Ishikawa (cell line): ENCODE data around the gene SOS2.

Experiments used
- CEBPB ChIP-seq: IDR thresholded peaks from 2 replicates; pipeline ENCODE4 v1.6.1; 2012
- CREB1 ChIP-seq: IDR thresholded peaks from 2 replicates; pipeline ENCODE4 v1.6.1; 2012; ENCODE audit warnings: low read depth
- EGR1 ChIP-seq: IDR thresholded peaks from 2 replicates; pipeline ENCODE4 v1.6.1; 2012
- EP300 ChIP-seq: IDR thresholded peaks from 2 replicates; pipeline ENCODE4 v1.6.1; 2012; ENCODE audit warnings: borderline replicate concordance
- FOXM1 ChIP-seq: IDR thresholded peaks from 2 replicates; pipeline ENCODE4 v1.6.1; 2012; ENCODE audit warnings: low read depth, borderline replicate concordance
- MAX ChIP-seq: IDR thresholded peaks from 2 replicates; pipeline ENCODE4 v1.6.1; 2012
- NFIC ChIP-seq: IDR thresholded peaks from 2 replicates; pipeline ENCODE4 v1.6.1; 2012
- RAD21 ChIP-seq: IDR thresholded peaks from 2 replicates; pipeline ENCODE4 v1.6.1; 2012; ENCODE audit warnings: low read depth
- TAF1 ChIP-seq: IDR thresholded peaks from 2 replicates; pipeline ENCODE4 v1.6.1; 2012; ENCODE audit warnings: low read depth, mild to moderate bottlenecking
- TCF12 ChIP-seq: IDR thresholded peaks from 2 replicates; pipeline ENCODE4 v1.6.1; 2012; ENCODE audit warnings: low read depth
- TEAD4 ChIP-seq: IDR thresholded peaks from 2 replicates; pipeline ENCODE4 v1.6.1; 2012
- USF1 ChIP-seq: IDR thresholded peaks from 2 replicates; pipeline ENCODE4 v1.6.1; 2012
- YY1 ChIP-seq: IDR thresholded peaks from 2 replicates; pipeline ENCODE4 v1.6.1; 2012; ENCODE audit warnings: low read depth
- ZBTB7A ChIP-seq: IDR thresholded peaks from 2 replicates; pipeline ENCODE4 v1.6.1; 2012; ENCODE audit warnings: low read depth
- TF ChIP-seq, protein P1 (sequence below): IDR thresholded peaks from 2 replicates; pipeline ENCODE4 v1.6.1; 2012; ENCODE audit warnings: low read depth, mild to moderate bottlenecking

The SOS2 gene

GRCh38 chr14:50171895-50172294, 59.5 kb downstream of the SOS2 start:
- no peak for TF ChIP-seq ZBTB7A
- no peak for TF ChIP-seq TEAD4
- TF ChIP-seq, protein P1, sequence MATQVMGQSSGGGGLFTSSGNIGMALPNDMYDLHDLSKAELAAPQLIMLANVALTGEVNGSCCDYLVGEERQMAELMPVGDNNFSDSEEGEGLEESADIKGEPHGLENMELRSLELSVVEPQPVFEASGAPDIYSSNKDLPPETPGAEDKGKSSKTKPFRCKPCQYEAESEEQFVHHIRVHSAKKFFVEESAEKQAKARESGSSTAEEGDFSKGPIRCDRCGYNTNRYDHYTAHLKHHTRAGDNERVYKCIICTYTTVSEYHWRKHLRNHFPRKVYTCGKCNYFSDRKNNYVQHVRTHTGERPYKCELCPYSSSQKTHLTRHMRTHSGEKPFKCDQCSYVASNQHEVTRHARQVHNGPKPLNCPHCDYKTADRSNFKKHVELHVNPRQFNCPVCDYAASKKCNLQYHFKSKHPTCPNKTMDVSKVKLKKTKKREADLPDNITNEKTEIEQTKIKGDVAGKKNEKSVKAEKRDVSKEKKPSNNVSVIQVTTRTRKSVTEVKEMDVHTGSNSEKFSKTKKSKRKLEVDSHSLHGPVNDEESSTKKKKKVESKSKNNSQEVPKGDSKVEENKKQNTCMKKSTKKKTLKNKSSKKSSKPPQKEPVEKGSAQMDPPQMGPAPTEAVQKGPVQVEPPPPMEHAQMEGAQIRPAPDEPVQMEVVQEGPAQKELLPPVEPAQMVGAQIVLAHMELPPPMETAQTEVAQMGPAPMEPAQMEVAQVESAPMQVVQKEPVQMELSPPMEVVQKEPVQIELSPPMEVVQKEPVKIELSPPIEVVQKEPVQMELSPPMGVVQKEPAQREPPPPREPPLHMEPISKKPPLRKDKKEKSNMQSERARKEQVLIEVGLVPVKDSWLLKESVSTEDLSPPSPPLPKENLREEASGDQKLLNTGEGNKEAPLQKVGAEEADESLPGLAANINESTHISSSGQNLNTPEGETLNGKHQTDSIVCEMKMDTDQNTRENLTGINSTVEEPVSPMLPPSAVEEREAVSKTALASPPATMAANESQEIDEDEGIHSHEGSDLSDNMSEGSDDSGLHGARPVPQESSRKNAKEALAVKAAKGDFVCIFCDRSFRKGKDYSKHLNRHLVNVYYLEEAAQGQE, result no peak
- TF ChIP-seq YY1, result no peak
- TF ChIP-seq CREB1, result no peak

- TF ChIP-seq ZBTB7A (no peak), MAX (no peak), CREB1 (no peak), TCF12 (no peak), EP300 (no peak), RAD21 (no peak), USF1 (no peak), CEBPB (no peak), FOXM1 (no peak), TAF1 (no peak), YY1 (no peak), TEAD4 (no peak), EGR1 (no peak), NFIC (no peak)
- TF ChIP-seq, protein P1, result no peak
Measured at GRCh38 chr14:50156111-50156510, 75.3 kb downstream of the SOS2 start.

DNA sequence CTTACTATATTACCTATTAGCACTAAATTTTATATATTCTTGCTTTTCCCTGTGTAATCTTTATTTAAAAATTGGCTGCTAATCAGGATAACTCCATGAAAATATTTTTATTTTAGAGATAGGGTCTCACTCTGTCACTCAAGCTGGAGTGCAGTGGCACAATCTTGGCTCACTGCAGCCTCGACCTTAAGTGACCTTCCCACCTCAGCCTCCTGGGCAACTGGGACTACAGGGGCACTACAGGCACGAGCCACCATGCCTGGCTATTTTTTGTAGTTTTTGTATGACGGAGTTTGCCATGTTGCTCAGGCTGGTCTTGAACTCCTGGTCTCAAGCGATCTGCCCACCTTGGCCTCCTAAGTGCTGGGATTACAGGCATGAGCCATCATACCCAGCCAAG, 82.6 kb downstream of the SOS2 start:
- TF ChIP-seq TEAD4 (no peak), EP300 (no peak), FOXM1 (no peak), YY1 (no peak), RAD21 (no peak), MAX (no peak), TCF12 (no peak), EGR1 (no peak)

- TF ChIP-seq USF1 (no peak), TCF12 (no peak), YY1 (no peak), CEBPB (no peak), EGR1 (no peak), CREB1 (no peak), ZBTB7A (no peak), TEAD4 (no peak), NFIC (no peak), EP300 (no peak), FOXM1 (no peak), TAF1 (no peak), RAD21 (no peak), MAX (no peak)
- TF ChIP-seq, protein P1, result no peak
Measured at GRCh38 chr14:50139192-50139591, 92.2 kb downstream of the SOS2 start.

DNA sequence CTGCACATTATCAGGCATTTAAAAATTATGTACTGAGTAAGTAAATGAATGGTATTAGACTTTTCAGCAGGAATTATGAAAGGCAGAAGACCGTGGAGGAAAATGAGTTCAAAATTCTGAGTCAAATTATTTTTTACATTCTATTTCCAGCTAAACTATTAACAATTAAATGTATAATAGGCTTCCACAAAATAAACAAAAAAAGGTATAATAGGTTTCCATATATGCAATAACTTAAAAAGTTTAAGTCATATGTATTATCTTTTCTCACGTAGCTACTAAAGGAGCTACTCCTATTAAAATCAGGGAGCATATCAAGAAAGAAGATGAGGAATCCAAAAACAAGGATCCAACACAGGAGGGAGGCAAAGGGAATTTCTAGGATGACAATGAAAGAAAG, 103.6 kb downstream of the SOS2 start:
- TF ChIP-seq, protein P1, result no peak
- no peak for TF ChIP-seq TEAD4
- TF ChIP-seq FOXM1, result no peak
- TF ChIP-seq ZBTB7A, result no peak
- no peak for TF ChIP-seq CREB1
- no peak for TF ChIP-seq USF1
- TF ChIP-seq TAF1, result no peak
